Endothelial cell of umbilical vein (primary cell): ENCODE data around the gene B3GALT5. TPM values are rescaled to one million over a fixed set of nuclear protein-coding genes. Genes with fewer than 3 reads are reported as not detected.

ENCODE experiments used
- BruUV-seq: library from RNA; stranded (reverse); fragments of 400-500 nt; replicated peaks from 2 replicates; lab custom pipeline; 2021; lab: Mats Ljungman, UMichigan
- CTCF ChIA-PET: fragments of 300-600, 350-600 bp; sonication (Branson Sonifier 250); formaldehyde crosslinking; loops from one replicate; lab custom pipeline; 2021; ENCODE audit warnings: antibody characterized with exemption, inconsistent platforms; lab: Charles Lee
- POLR2A ChIA-PET: fragments of 300-600, 350-600 bp; sonication (Branson Sonifier 250); formaldehyde crosslinking; loops from one replicate; lab custom pipeline; 2021; ENCODE audit warnings: antibody characterized with exemption, inconsistent platforms; lab: Charles Lee
- DNase-seq: peaks from one replicate; pipeline ENCODE4 v3.0.0-alpha.2; 2011; ENCODE audit warnings: low read depth, low spot score
- FAIRE-seq: peaks from 2 replicates; lab custom pipeline; 2011; peaks lifted over from hg19 to GRCh38; lab: Jason Lieb, UNC
- H2AFZ ChIP-seq: 2 replicates; pipeline ENCODE4 v1.6.0; 2012; ENCODE audit warnings: low read depth, low read length, control low read depth, inconsistent platforms
- H3K27ac ChIP-seq: 2 replicates; pipeline ENCODE4 v1.5.1; 2011; ENCODE audit warnings: low read depth, mild to moderate bottlenecking, control low read depth, low read length, moderate library complexity; ENCODE audit not compliant: insufficient read depth
- H3K27me3 ChIP-seq, 2 experiments: 2 replicates each; pipeline versions ENCODE4 v1.6.0 to v1.6.1; 2011; ENCODE audit warnings: low read length in 2 of 2, mixed read lengths in 1 of 2; ENCODE audit not compliant: control insufficient read depth in 2 of 2, insufficient read depth in 2 of 2
- H3K36me3 ChIP-seq, 2 experiments: 2 replicates in 1 of 2; 3 replicates in 1 of 2; pipeline ENCODE4 v1.5.1; 2011; ENCODE audit warnings: low read length in 2 of 2, mild to moderate bottlenecking in 1 of 2, moderate library complexity in 1 of 2; ENCODE audit not compliant: control insufficient read depth in 2 of 2, insufficient read depth in 2 of 2; ENCODE audit errors: extremely low read depth in 1 of 2
- H3K4me1 ChIP-seq: 3 replicates; pipeline ENCODE4 v1.5.1; 2011; ENCODE audit warnings: mild to moderate bottlenecking, low read length; ENCODE audit not compliant: control insufficient read depth, insufficient read depth; ENCODE audit errors: extremely low read depth
- H3K4me2 ChIP-seq: 2 replicates; pipeline ENCODE4 v1.6.1; 2011; ENCODE audit warnings: low read length, control low read depth, mixed read lengths; ENCODE audit not compliant: insufficient read depth
- H3K4me3 ChIP-seq, 3 experiments: fragments of 200-600 bp in 1 of 3; sonication (generic), shearing (Covaris generic) in 1 of 3; replicated peaks in 1 of 3; 2 replicates each; pipeline ENCODE4 v1.5.1; 2011 to 2016; ENCODE audit warnings: control low read depth in 3 of 3, low read length in 3 of 3, mild to moderate bottlenecking in 2 of 3, inconsistent platforms in 1 of 3, low read depth in 1 of 3, moderate library complexity in 1 of 3; ENCODE audit not compliant: insufficient read depth in 1 of 3
- H3K79me2 ChIP-seq: 2 replicates; pipeline ENCODE4 v1.6.0; 2012; ENCODE audit warnings: low read length, inconsistent platforms; ENCODE audit not compliant: control insufficient read depth, insufficient read depth
- H3K9ac ChIP-seq: replicated peaks from 2 replicates; pipeline ENCODE3; 2011; ENCODE audit warnings: low read length, control low read depth; ENCODE audit not compliant: insufficient read depth; ENCODE audit errors: extremely low read depth
- H3K9me1 ChIP-seq: replicated peaks from 3 replicates; pipeline ENCODE4 v1.6.0; 2011; ENCODE audit warnings: mild to moderate bottlenecking, low read length; ENCODE audit not compliant: control insufficient read depth, insufficient read depth; ENCODE audit errors: extremely low read depth
- H3K9me3 ChIP-seq: replicated peaks from 2 replicates; pipeline ENCODE4 v1.5.1; 2012; ENCODE audit warnings: low read length, inconsistent platforms; ENCODE audit not compliant: control insufficient read depth, insufficient read depth
- H4K20me1 ChIP-seq: replicated peaks from 2 replicates; pipeline ENCODE3; 2011; ENCODE audit warnings: mild to moderate bottlenecking, low read length; ENCODE audit not compliant: control insufficient read depth, insufficient read depth; ENCODE audit errors: extremely low read depth
- EZH2 ChIP-seq: IDR thresholded peaks from 2 replicates; pipeline ENCODE4 v1.6.1; 2012; ENCODE audit warnings: borderline replicate concordance, low read depth, mild to moderate bottlenecking, moderate library complexity, low read length, inconsistent platforms; ENCODE audit not compliant: severe bottlenecking
- FOS ChIP-seq: IDR thresholded peaks from 2 replicates; pipeline ENCODE4 v1.6.1; 2011; ENCODE audit warnings: mild to moderate bottlenecking, low read length, moderate library complexity, borderline replicate concordance; ENCODE audit not compliant: insufficient read depth
- GATA2 ChIP-seq: IDR thresholded peaks from 2 replicates; pipeline ENCODE4 v1.7.0; 2011; ENCODE audit warnings: low read depth, mild to moderate bottlenecking, moderate library complexity, mixed read lengths, low read length; ENCODE audit not compliant: insufficient read length, insufficient read depth
- JUN ChIP-seq: IDR thresholded peaks from 2 replicates; pipeline ENCODE4 v1.6.1; 2011; ENCODE audit warnings: borderline replicate concordance, low read depth; ENCODE audit not compliant: insufficient read length, insufficient read depth
- MYC ChIP-seq: IDR thresholded peaks from one replicate; pipeline ENCODE4 v1.6.1; 2011; ENCODE audit warnings: mild to moderate bottlenecking, low read depth, low read length
- POLR2A ChIP-seq: IDR thresholded peaks from 2 replicates; pipeline ENCODE4 v1.6.1; 2012; ENCODE audit warnings: low read depth, mild to moderate bottlenecking, control low read depth, low read length
- dilution Hi-C: fragments of 300-500 bp; cut with MboI; formaldehyde crosslinking; loops from one replicate; pipeline ENCODE4 v1.15.0; 2019; ENCODE audit warnings: low sequenced_read_pairs; ENCODE audit not compliant: extremely low pct_ligation_motif_present
- intact Hi-C: fragments of 100-400 bp; cut with micrococcal nuclease; formaldehyde crosslinking; loops from one replicate; pipeline ENCODE4 v1.10.0; 2022
- polyA plus RNA-seq, 4 experiments: library from polyadenylated mRNA; depleted of rRNA in 3 of 4; stranded (reverse) in 3 of 4; unstranded in 1 of 4; fragments of >200 nt; gene quantifications; 2 replicates each; pipeline versions ENCODE4 v1.2.1 to v1.2.3, GENCODE V29; 2011 to 2012; ENCODE audit warnings: missing spikeins in 1 of 4
- total RNA-seq: library from RNA; stranded (reverse); gene quantifications from 2 replicates; pipeline ENCODE4 v1.2.3, GENCODE V29; 2021
- TF ChIP-seq, protein P1 (sequence below), 2 donors: IDR thresholded peaks; 1 replicate in 1 of 2; 2 replicates in 1 of 2; pipeline ENCODE4 v1.5.1; 2011; ENCODE audit warnings: low read length in 2 of 2, mild to moderate bottlenecking in 2 of 2, moderate library complexity in 2 of 2, control low read depth in 1 of 2, inconsistent platforms in 1 of 2, low read depth in 1 of 2; ENCODE audit not compliant: insufficient read depth in 1 of 2; ENCODE audit errors: extremely low read depth in 1 of 2

Gene B3GALT5
- total and polyA plus RNA-seq, 2 donors (not counting 3 experiments of a cell fraction or from before 2014, with no cell fraction given): 0.04 TPM; not detected in 1

DNA sequence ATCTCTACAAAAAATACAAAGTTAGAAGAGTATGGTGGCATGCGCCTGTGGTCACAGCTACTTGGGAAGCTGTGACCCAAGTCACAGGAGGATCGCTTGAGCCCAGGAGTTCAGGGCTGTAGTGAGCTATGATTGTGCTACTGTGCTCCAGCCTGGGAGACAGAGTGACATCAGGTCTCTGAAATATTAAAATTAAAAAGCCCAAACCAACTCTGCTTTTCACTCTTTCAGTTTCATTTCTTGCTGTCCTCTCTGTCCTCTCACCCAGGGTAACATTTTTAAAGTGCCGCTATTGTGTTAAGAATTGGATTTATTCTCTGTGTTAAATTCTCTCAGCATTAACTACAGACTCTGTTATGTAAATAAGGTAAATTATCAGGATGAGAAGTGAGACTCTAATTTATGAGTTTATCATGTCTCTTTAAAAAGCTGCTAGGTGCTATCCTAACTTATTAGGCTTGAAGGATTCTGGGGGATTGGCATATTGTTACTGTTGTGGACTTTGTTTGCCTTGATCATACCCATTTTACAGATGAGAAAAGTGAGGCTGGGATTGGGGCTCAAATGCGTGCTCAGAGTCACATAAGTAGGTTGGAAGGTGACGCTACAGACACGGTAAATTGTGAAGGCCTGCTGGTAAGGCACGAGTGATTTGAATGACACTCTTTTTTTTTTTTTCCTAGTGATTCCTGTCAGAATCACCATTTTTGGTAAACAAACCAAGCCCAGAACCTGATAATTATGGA lies 46.5 kb downstream of the B3GALT5 start:
- dilution Hi-C loops (no loop called here), intact Hi-C loops (no loop called here)
- no peaks in the 10 kb centered on the region for H4K20me1 ChIP-seq
- H3K4me1 ChIP-seq: peaks cover 13% of the 10 kb centered on the region
- H3K4me2 ChIP-seq: no peak overlapping the region
- no peak for FAIRE-seq
- BruUV-seq: no TSS peak
- H3K9me3 ChIP-seq: no peaks in the 10 kb centered on the region
- no peak overlapping the region for H2AFZ ChIP-seq
- H3K79me2 ChIP-seq: no peaks in the 10 kb centered on the region
- H3K27ac ChIP-seq: no peak overlapping the region
- H3K36me3 ChIP-seq: no peaks in the 10 kb centered on the region
- no peaks in the 10 kb centered on the region for H3K27me3 ChIP-seq
- H3K9ac ChIP-seq: no peak overlapping the region
- no peak for DNase-seq
- TF ChIP-seq GATA2: no peak
- no peak for TF ChIP-seq POLR2A
- no peak for TF ChIP-seq FOS
- TF ChIP-seq MYC: no peak
- no peak for TF ChIP-seq JUN
- ChIA-PET POLR2A (no interaction called here), CTCF (no interaction called here)
- H3K4me3 ChIP-seq: no peak overlapping the region
- H3K9me1 ChIP-seq: no peaks in the 10 kb centered on the region

DNA sequence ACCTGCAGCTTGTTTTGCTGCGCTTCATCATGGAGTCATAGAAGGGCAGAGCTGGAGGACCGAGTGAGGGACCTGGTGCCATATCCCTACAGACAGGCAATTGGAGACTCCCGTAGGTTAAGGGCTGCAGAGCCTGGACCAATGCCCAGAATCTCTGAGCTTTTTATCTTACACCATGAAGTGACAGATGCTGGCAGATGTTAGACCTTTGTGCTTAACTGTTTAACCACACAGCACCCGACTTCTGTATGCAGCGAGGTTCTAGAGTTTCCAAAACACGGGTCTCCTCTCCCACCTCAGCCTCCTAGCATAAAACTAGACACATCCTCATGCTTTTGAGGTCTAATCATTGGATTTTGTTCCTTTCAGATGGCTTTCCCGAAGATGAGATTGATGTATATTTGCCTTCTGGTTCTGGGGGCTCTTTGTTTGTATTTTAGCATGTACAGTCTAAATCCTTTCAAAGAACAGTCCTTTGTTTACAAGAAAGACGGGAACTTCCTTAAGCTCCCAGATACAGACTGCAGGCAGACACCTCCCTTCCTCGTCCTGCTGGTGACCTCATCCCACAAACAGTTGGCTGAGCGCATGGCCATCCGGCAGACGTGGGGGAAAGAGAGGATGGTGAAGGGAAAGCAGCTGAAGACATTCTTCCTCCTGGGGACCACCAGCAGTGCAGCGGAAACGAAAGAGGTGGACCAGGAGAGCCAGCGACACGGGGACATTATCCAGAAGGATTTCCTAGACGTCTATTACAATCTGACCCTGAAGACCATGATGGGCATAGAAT lies 47.6 kb downstream of the B3GALT5 start:
- peak; percentile 43 for DNase-seq
- Histone ChIP-seq H3K4me2 (peak overlapping the region; percentile 49), H3K36me3 (no peaks in the 10 kb centered on the region), H3K9me3 (no peaks in the 10 kb centered on the region), H4K20me1 (no peaks in the 10 kb centered on the region), H3K4me3 (peak overlapping the region in 1 of 3 experiments; percentile 1), H2AFZ (peak overlapping the region; percentile 61), H3K9me1 (no peaks in the 10 kb centered on the region), H3K27me3 (no peaks in the 10 kb centered on the region), H3K9ac (peak overlapping the region; percentile 8), H3K4me1 (peaks cover 13% of the 10 kb centered on the region), H3K79me2 (no peaks in the 10 kb centered on the region), H3K27ac (peak overlapping the region; percentile 42)
- POLR2A ChIA-PET: no interaction called here
- peak; percentile 81 for FAIRE-seq
- CTCF ChIA-PET: no interaction called here
- dilution Hi-C loops (no loop called here), intact Hi-C loops (loop anchor here (1.0 kb wide), 1 partner anchor 13 kb away; no protein-coding TSS in a partner anchor)
- TSS peak; percentile 52 for BruUV-seq
- no peak for TF ChIP-seq GATA2
- peak; percentile 50 for TF ChIP-seq JUN
- TF ChIP-seq FOS: peak; percentile 51
- no peak for TF ChIP-seq EZH2
- TF ChIP-seq, protein P1, sequence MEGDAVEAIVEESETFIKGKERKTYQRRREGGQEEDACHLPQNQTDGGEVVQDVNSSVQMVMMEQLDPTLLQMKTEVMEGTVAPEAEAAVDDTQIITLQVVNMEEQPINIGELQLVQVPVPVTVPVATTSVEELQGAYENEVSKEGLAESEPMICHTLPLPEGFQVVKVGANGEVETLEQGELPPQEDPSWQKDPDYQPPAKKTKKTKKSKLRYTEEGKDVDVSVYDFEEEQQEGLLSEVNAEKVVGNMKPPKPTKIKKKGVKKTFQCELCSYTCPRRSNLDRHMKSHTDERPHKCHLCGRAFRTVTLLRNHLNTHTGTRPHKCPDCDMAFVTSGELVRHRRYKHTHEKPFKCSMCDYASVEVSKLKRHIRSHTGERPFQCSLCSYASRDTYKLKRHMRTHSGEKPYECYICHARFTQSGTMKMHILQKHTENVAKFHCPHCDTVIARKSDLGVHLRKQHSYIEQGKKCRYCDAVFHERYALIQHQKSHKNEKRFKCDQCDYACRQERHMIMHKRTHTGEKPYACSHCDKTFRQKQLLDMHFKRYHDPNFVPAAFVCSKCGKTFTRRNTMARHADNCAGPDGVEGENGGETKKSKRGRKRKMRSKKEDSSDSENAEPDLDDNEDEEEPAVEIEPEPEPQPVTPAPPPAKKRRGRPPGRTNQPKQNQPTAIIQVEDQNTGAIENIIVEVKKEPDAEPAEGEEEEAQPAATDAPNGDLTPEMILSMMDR (IDR thresholded peaks at IDR 0.05; ENCODE audit: extremely low read depth in 1 of 2, insufficient read depth in 1 of 2, low read depth in 1 of 2, low read length in 2 of 2): no peak
